Activated CD8-positive, alpha-beta memory T cell treated with anti-CD3 and anti-CD28 coated beads, Interleukin-2, amount 50 U/mL, for 48 hours (primary cell): ENCODE results near the gene PACSIN1.

Source experiments
- DNase-seq: peaks from one replicate; pipeline ENCODE4 v3.0.0-alpha.2; 2020

PACSIN1 gene, protein sequence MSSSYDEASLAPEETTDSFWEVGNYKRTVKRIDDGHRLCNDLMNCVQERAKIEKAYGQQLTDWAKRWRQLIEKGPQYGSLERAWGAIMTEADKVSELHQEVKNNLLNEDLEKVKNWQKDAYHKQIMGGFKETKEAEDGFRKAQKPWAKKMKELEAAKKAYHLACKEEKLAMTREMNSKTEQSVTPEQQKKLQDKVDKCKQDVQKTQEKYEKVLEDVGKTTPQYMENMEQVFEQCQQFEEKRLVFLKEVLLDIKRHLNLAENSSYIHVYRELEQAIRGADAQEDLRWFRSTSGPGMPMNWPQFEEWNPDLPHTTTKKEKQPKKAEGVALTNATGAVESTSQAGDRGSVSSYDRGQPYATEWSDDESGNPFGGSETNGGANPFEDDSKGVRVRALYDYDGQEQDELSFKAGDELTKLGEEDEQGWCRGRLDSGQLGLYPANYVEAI

DNA sequence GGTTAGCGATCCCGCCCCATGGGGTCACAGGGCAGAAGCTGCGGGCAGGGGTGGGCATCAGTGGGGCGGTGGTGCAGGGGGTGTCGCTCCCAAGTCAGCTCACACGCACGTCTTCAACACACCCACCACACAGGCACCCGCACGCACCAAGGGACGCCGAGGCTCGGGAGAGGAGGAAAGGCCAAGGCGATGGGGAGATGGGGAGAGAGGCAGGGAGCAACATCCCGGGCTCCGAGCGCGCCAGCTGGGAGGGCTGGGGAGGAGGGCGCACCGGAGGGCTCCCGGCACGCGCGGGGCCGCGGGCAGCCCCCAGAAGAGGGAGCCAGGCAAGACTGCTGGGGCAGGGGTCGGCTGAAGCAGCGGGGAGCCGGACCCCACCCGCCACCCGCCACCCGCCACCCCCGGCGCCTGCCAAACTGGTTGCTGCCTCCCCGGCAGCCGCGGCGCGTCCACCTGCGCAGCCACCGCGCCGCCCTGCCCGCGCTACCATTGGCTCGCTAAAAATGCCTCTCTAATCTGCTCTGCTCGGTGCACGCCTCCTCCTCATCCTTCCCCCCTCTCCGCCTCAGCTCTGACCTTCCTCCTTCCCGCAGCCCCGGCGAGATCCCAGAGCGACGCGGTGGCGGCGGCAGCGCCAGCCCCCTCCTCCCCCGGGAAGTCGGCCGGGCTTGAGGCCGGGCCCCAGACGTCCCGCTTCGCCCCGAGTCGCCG is at the start of gene PACSIN1:
PACSIN1 (plus strand) TSS at position 546 of the 711 bp plus-strand sequence. CDS start 60,230 bp downstream, outside the sequence.
- DNase-seq: no peak

- no peak for DNase-seq
These were observed 49.0 kb upstream of the PACSIN1 start for GRCh38 chr6:34416877-34417371.

DNA sequence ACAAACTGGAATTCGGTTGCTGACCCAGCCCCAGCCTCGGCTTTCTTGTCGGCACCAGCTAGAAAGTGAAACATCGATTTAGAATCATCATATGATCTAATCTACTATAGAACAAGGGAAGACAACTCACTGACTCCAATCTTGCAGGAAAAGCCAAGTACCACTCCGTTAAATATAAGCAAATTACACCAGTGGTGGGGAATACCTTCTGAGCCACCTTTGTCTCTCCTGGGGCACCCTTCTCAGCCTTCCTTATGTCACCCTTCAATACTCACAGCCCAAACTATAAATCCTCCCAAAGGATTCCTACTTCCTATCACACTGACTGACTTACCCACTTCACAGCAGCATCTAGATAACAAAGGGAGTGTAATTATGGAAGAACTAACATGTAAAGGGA is 47.5 kb upstream of the PACSIN1 start:
- no peak for DNase-seq

GRCh38 chr6:34423254-34423653 is 42.6 kb upstream of the PACSIN1 start:
- no peak for DNase-seq

DNA sequence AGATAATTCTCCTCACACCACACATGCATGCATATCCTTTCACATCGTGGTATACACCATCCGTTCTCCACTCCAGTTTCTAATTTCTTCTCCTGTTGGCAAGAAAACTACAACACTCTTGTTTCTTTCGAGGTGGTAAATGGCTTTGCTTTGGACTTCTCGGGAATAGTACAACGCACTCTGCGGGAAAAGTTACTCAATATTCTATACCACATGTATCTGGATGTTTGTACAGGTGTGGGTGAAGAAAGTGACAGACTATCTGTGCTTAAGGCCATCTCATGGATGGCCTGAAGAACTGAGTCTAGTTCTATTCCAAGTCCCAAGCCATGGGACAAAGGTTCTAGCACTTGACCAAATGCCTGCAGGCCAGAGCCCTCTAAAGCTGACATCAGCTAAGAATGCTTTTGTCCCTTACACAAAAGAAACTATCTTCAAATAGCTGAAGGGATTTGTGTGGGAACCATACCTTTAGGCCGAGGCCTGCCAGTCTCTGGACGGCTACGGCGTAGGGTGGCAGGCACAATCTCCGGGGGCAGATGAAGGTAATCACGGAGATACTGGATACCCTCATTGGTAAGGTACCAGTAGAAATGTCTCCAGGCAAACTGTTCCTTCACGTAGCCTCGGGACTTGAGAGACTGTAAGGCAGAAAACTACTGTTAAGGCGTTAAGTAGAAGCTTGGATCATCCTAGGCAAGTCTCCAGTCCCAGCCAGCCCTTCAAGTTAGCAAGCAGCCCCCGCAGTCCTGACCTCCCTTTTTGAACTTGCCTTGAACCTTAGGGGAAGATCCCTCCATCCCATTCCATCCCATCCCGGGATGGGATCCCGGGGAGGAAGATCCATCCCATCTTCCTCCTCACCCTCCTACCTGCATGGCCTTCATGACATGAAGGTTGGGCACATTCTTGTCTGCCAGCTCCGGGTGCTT is 41.4 kb upstream of the PACSIN1 start:
- DNase-seq: no peak

DNA sequence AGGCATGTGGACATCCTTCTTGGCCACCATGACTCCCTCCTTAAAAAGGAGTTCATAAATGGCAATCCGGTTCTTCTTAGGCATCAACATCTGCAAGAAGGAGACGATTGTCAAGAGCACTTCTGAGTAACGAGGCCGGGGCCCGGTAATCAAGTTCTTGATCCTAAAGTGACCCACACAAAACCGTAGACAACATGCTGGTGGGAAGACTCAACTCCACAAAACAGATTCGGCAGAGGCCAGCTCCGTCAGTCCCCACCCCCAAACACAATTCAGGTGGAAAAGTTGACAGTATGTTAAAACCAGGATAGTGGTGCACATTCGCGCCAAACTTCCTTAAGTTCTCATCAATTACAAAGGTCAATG is 40.8 kb upstream of the PACSIN1 start:
- DNase-seq: peak; percentile 61

DNA sequence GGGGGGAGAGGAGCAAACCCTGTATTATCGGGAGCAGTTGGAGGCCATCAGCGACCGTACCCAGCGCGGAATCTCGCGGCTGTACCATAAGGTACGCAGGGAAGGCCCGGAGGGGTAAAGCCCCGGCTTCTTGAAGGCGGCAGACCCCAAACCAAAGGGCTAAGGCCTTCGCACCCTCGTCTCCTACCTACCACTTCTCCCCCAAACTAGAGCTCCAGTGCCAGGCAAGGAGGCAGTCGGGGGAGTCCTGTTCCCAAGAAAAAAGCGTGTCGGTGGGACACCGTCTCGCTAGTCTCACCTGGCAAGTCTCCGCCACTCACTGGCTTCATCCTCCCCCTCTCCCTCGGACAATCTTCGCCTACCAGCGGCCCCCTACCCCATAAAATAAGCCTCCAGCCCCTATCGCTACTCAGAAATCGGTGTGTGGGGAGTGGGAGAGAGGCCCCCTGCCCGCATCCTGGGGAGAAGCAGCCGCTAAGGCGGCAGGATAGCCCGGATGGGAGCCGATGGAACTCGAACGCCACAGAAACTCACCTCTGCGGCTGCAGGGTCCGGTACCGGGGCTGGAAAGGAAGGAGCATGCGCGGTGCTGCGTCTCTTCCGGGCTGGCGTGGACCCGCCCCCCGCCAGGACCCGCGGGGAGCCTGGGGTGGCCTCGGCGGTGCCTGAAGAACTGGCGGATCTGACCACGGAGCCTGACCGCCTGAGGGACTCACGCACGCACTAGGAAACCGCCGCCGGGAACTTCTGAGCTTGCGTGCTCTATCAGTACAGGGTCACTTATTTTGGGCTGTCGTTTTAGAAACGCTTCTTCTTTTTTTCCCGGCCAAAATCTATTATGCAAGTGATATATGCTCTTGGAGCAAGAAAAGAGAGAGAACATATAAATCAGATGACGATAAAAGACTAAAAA is 40.1 kb upstream of the PACSIN1 start, which contains the start of gene RPS10:
RPS10 (minus strand) TSS at position 572 of the 913 bp plus-strand sequence. CDS start 848 bp downstream, outside the sequence.
- DNase-seq: peak; percentile 95

- DNase-seq: no peak
These were observed 30.0 kb upstream of the PACSIN1 start for GRCh38 chr6:34435916-34436315.

GRCh38 chr6:34436803-34437643 is 28.9 kb upstream of the PACSIN1 start:
- no peak for DNase-seq

- DNase-seq: no peak
These were observed 28.3 kb upstream of the PACSIN1 start for GRCh38 chr6:34437644-34437970.

- no peak for DNase-seq
These were observed 27.2 kb upstream of the PACSIN1 start for GRCh38 chr6:34438705-34439104.

DNA sequence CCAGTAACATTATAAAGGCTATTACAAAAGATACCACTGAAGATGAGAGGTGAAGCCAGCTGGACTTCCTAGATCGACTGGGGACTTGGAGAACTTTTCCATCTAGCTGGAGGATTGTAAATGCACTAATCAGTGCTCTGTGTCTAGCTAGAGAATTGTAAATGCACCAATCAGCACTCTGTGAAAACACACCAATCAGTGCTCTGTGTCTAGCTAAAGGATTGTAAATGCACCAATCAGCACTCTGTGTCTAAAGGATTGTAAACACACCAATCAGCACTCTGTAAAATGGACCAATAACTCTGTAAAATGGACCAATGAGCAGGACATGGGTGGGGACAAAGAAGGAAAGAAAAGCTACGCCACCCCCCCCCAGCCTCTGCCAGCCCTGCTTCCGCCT is 26.4 kb upstream of the PACSIN1 start:
- DNase-seq: no peak

DNA sequence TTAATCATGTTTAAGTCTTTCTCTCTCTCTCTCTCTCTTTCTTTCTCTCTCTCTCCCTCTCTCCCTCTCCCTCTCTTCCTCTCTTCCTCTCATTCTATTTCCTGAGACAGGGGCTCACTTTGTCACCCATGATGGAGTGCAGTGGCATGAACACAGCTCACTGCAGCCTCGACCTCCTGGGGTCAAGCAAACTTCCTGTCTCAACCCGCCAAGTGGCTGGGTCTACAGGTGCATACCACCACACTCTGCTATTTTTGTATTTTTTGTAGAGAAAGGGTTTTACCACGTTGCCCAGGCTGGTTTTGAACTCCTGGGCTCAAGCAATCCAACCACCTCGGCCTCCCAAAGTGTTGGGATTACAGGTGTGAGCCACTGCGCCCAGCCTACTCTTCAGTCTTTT is 24.4 kb upstream of the PACSIN1 start:
- DNase-seq: no peak

DNA sequence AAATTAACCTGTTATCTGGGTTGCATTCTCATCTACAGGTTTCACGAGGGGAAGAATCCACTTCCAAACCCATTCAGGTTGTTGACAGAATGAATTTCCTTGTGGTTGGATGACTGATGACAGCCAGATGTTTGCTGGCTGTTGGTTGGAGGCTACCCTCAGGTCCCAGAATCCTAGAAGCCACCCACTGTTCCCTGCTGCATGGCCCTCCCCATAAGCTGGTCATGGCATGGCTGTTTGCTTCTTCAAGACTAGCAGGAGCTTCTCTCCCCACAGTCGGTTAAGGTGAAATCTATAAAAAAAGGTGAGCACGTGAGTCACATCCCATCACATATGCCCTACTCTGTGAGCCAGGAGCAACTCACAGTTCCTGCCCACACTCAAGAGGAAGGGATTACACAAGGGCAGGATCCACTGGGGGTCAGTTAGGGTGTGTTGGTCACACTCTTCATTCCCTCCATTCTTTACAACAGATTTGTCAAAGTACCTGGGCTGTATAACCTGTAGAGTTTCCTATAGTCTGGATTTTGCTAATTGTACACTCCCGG is 20.5 kb upstream of the PACSIN1 start:
- DNase-seq: no peak

DNA sequence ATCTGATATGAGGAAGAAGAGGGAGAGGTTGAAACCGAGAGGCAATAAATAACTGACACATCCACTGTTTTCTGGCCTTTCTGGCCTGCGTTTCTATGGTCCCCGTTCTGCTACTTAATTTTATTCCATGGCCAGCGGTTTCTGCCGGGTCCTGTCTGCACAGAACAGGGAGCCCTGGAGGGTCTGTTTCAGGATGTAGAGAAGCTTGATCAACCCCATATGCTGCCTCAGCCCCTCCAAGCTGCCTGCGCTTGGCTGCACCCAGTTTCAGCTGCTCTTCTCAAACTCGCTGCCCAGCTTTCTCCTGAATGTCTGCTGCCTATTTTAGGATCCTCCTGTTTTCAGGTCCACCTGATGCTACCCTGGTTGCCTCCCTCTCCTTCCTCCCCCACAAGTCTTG is 18.5 kb upstream of the PACSIN1 start:
- DNase-seq: no peak

- DNase-seq: no peak
These were observed 18.0 kb upstream of the PACSIN1 start for GRCh38 chr6:34447910-34448309.

DNA sequence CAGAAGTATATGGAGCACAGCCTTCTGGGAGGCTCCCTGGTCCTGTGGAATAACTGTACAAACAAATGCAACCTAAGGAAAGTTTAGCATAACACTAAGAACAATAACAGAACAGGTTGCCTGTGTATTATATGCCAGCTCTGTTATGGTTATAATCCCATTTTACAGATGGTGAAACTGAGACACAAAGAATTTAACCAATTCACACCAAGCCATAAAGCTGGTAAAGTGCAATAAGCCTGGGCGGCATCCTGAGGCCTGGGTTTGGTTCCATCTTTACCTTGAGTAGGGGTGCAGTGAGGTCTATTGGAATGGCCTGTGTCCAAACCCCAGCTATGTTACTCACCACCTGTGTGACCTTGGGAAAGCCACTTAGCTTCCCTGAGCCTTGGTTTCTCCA is 14.7 kb upstream of the PACSIN1 start:
- DNase-seq: no peak

- no peak for DNase-seq
These were observed 10.0 kb upstream of the PACSIN1 start for GRCh38 chr6:34455831-34456230.

- no peak for DNase-seq
These were observed 8.5 kb upstream of the PACSIN1 start for GRCh38 chr6:34457382-34457741.
